Activated T-cell treated with anti-CD3 and anti-CD28 coated beads, Interleukin-2, amount 50 U/mL, for 48 hours (primary cell): ENCODE data around the gene MRAP.

Source experiments
- DNase-seq, 2 experiments: peaks; one replicate each; pipeline ENCODE4 v3.0.0-alpha.2; 2020

MRAP gene

DNA sequence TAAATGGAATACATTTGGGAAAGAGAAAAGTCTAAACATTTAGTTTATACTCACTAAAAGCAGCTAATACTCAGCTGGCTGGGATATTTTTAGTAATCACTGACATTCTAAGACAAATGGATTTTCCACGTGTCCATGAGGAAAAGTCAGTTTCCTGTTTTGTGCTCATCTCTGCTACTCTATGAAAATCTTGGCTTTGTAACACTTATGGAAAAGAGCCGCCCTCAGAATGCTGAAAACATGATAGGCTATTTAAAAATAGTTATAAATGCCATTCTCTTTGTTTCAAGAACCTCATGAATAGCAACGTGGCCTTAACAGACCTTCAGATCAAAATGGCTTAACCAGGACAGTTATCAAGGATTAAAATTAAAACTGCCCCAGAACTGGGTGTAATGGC, 29.9 kb downstream of the MRAP start:
- no peak for DNase-seq

DNA sequence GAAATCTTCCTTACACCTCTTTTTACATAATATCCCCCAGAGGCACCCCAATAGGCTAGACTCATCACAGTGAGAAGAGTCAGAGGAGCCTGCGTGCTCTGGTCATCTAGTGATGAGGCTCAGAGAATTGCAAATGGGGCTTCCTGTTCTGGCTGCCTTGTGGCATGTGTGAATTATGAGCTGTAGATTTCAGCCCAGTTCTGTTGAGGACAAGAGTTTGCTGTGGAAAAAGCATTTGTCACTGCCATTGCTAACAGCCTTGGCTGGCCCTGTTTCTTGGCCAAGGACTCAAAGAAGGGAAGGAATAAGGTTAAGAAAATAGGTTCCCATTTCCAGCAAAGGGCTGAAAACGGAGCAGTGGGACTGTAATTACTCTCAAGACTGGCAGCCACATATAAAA, 30.7 kb downstream of the MRAP start:
- DNase-seq, result no peak

DNA sequence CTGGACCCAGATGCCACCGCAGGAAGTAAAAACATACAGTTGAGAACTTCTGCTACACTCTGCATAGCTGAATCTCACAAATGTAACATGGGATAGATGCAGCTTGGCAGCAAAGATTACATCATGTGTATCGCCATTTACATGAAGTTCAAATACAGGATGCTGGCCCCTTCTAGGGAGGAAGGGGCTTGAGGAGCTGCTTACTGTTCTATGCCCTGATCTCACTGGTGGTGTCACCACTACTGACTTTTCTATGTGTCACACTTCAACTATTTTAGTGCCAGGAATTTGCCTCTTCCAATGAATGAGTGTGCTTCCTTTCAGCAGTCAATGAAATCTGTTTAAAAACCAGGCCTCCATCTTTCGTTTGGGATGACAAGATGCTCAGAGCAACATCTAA, 31.1 kb downstream of the MRAP start:
- no peak for DNase-seq

DNA sequence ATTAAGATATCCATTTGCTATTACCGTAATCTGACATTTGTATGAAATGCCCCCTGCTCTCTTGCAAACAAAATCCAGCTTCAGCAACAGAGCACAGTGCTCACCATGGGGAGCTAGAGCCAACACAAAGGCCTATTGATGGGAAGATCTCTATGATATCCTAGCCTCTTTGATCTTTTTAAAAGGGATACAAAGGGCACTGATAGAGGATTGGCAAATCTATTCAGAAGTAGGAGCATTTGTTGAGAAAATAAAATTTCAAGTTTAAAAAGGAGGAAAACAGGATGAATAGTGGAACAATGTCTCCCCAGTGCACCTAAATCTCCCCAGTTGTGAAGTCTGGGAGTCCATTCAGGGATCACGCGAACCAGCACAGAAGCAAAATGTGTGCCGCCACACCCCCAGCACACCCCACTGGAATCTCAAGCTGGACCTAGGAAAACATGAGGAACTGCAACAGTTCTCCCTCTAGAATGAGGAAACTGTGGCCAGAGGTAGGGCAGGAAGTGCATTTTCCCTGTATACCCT, 32.2 kb downstream of the MRAP start:
- no peak for DNase-seq

DNA sequence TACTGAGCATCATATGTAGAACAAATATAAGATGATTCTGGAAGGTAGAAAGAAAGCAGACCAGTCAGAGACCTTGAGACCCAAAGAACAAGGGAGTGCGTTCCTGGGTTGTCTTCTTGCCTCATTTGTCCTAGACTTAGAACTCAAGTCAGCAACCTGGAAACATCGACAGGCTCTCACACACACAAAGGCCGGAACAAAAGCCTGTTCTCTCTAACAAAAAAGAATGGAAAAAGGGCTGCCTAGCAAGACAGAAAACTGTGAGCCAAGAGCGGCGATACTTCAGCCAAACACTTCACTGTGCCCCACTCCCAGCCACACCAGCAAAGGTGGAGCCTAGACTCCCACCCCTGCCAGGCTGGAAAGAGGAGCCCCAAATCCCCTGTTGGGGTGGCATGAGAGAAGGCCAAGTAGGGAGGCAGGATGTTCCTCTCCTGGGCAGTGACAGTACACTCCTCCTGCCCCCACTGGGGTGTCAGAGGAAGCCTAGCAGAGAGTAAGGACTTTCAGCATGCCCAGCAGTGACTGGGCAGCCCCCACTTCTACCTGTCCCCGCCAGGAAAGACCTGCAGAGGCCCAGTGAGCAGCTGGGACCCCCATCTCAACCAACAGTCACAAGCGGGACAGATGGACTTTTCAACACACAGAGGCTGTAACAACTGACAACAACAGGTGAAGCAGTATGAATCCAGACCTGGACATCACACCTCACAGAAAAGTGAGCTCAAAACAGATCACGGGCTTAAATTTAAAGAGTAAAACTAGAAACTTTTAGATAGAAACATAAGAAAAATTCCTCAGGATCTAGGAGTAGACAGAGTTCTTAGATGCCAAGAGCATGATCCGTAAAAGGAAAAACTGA, 33.0 kb downstream of the MRAP start:
- DNase-seq, result no peak

DNA sequence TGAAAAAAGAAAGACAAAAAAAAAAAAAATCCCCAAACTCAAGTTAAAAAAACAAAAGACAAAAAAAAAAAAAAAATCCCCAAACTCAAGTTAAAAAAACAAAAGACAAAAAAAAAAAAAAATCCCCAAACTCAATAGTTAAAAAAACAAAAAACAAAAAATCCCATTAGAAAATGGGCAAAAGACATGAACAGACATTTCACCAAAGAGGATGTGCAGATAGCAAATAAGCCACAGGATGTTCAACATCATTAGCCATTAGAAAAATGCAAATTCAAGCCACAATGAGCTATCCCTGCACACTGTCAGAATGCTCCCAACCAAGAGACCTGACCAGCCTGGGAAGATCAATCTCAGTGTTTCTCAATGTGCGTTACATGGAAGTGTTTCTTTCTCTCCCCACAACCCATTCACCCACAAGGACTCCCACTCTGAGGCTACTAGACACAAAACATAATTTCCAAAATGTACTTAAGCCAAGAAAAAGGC, 33.9 kb downstream of the MRAP start:
- DNase-seq, result no peak

DNA sequence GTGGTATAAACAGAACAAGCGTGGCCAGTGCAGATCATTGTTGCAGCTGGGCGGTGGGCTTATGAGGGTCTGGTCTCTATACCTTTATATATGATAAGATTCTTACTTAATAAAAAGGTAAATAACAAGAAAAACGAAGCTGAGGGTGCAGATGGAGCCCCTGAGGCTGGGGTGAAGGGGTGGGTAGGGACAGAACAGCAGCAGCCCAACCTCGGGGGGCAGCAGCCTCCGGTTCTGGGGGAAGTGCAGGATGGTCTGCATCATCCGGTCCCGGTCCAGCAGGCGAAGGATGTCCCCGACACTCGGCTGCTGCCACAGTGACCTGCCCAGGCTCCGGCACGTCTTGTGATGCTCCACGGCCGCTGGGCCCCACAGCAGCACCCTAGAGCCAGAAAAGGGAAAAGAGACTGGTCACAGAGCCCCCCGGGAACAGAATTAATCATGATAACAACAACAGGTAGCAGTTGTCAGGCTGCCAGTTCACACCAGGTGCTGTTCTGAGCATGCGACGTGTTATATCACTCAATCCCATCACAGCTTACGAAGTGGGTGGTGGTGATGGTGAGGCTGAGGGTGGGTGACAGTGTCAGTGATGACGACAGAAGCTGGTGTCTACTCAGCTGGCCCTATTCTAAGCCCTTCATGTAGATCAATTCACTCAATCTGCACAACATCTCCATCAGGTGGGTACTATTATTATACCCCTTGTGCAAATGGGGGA, 35.5 kb downstream of the MRAP start:
- DNase-seq, result no peak

DNA sequence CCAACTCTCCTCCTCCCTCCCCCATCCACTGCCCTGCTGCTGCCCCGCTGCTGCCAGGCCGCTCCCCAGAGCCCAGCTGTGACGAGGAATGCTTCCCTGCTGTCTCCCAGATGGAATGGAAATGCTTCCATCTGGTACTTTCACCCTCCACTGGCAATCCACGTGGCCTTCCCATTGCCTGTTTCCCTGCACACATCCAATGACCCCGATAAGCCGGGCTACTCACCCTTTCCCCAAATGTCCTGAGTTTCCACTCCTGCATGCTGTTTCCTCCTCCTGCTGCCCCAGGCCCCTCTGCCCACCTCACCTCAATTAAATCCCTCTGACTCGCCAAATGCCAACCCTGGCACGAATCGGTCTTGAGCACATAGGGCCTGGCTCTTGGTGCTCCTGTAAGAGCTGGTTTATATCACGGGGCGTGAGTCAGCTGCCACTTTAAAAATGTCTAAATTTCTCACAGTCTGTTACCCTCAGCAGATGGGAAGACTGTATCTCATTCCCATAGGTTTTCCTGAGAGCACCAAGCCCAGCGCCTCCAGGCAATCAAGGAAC, 36.4 kb downstream of the MRAP start:
- no peak for DNase-seq

DNA sequence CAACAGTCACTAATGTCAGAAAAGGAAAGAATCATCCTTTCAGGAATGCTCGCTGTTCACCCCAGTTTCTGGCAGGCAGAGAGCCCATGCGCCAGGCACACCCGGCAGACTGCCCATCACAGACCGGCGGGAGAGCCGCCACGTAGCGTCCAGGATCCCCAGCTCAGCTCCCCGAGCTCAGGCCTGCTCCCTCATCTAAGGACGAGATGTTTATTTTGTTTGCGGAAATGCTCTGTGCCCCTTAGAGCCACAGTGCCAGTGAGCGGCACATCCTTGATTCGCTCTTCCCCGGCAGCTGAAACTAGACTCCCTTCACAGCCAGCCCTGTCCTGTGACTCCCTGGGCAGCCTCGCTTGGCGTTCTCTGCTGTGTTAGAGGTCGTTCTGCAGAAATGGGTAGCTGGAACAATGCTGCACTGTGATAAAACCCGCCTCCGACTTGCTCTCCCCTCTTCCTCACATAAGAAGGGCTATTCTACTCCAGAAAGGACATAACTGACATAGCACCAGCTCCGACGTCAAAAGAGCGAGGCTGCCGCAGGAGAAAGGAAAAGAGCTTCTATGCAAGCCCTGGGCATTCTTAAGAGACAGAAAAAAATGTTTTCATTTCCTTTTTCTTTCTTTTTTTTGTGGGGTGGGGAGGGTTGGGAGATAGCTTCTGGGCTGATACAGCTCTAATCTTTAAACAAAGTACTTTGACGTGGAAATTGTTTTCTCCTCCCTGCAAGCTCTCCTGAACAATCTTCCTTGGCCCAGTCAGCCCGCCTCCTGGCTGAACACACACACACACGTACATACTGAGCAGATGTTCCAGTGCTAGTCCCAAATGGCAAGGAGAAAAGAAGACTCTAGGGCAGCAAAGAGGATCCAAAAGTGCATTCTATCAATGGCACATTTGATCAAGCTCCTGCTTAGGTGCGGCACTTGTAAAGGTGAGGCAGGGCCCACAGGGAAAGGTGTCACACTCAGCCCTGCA, 37.2 kb downstream of the MRAP start:
- no peak for DNase-seq

DNA sequence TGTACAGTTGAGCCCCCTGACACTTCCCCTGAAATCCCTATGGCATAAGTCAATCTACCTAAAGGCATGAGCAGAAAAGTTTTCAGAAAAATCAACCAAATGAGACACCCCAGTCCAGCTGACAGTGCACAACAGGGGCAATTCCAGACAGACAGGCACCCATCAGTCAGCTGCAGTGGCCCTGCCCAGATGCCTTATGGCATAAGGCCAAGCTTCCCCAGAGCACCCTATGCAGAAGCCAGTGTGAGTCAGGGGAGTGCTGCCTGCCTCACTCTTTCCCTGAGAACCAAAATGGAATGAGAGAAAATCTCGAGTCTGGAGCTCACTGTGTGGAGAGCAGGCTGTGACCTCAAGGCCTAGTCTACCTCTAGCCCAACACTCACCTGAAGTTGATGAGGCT, 38.1 kb downstream of the MRAP start:
- no peak for DNase-seq

DNA sequence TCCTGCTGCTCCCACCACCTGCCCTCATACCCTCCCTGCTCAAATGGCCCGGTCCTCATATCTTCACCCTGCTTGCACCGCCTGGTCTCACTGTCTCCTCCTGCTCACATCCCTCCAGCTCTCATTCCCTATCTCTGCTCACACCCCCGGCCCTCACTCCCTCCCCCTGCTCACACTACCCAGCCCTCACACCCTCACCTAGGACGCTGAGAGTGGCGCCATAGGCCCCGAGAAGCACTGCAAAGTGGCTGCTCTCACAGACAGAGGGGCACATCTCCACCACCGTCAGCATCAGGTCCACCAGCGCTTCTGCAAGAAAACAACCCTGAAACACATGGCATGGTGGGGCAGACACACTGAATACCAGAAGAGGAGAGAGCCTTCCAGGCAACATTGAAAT, 38.6 kb downstream of the MRAP start:
- DNase-seq, result no peak

DNA sequence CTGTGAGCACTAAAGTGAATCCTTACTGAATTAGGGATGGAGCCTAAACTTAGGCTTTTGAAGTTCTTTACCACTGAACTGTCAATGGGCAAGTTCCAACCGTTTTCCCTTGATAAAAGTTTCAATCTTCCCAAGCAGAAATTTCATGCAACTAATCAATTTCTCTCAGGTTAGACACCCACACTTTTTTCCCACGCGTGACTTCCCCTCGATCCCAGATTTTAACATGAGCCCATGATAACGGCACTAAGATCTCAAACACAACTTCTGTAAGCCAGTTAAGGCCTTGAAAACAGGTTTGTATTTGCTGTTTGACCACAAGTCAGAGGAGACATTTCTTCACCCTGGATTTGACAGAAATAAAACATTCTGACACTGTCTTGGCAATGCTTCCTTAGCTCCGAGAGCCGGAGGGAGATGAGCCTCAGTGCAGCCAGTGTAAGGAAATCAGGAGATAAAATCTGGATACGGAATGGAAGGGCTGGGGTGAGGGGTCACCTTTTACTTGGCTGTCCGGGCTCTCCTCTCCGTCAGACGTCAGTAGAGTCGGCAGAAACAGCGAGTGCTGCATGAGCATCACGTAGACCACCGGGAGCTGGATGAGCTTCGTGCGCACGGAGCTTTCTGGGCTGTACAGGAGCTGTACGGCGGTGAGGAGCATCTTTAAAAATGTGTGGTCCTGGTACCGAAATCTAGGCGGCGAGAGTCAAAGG, 39.7 kb downstream of the MRAP start:
- no peak for DNase-seq

DNA sequence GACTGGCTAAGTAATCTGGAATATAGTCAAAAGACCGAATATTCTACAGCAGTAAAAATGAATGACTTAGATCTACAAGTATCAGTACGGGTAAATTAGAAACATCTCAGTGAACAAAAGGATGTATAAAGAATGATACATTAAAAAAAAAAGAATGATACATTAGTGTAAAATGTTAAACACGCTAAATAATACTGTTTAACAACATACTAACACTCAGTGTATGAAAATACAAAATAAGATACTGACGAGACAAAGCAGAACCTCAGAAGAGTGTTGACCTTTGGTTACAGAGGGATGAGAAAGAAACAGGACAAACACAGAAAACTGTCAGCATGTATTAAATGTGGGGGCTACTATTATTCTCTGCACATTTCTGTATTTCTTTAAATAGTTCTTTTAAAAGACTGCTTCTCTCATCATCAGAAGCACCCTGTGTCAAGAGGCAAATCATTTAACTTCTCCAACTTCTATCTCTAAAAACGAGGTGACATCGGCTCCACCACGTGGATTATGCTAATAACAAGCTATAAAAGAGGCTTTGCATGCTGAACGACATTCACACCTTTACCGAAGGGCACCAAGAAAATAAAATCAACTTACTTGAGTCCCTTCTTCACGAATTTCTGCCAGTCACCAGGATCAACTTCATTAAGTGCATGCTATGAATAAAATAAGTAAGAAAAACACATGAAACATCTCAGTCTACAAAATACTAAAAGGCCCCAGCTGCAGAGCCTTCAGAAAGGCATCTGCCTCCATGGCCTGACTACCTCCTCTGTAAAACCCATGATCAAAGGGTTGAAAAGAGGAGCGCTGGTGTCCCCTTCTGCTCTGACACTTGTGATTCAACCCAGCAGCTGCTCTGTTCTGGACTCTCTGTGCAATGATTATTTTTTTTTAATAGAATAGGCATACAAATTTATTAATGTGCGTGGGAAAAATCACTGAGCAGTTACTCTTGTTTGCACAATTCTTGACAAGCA, 42.5 kb downstream of the MRAP start:
- DNase-seq, result no peak

DNA sequence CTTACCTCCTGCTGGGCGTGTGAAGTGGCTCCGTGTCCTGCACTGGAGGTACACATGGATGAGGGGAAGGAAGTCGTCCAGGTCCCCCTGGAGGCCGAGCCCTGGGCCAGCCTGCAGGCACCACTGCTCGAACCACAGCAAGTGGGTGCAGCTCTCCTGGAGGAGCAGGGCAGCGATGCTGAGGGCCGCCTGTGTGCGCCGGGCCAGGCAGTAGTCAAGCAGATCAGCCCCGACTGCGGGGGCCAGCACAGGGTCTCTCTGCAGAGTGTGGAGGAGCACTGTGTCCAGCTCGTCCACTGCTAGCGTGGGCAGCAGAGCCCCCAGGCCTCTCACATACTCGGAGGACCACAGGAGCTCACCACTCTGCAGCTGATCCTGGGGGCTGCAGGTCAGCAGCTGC, 48.3 kb downstream of the MRAP start:
- DNase-seq, result no peak

DNA sequence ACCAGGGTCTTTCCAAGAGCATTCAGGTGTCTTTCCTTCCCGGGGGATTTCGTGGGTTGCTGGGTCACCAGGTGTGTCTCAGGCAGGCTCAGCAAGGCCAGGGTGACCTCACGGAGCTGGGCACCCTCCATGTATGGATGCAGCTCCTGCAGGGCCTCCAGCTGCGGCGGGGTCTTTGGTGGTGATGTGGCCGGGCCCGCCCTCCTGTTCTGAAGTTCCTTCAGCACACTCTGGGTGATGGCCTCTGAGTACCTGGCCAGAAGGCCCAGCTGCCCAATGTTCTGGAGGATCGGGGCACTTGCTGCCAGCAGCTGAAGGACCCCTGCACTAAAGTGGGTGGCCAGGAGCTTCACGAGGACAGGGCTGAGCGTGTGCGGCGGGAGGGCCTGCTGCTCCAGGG, 48.7 kb downstream of the MRAP start:
- no peak for DNase-seq

DNA sequence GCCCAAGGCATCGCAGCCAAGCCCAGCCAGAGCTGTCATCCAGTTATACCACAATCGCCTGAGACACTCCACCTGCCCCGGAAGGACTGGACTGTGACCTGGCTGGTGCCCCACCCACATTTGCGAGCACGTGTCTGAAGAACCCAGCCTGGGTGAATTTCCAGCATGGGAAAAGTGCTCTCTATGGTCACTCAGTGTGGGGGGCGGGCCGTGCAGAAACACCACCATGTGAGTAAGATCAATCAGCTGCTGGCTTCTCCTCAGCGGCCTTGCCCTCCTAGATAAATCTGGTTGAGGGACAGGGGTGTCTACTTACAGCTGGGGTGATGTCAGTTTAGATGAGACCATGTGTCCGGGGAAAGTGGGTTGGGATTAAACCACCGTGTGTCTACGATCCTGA, 49.3 kb downstream of the MRAP start:
- DNase-seq, result no peak

DNA sequence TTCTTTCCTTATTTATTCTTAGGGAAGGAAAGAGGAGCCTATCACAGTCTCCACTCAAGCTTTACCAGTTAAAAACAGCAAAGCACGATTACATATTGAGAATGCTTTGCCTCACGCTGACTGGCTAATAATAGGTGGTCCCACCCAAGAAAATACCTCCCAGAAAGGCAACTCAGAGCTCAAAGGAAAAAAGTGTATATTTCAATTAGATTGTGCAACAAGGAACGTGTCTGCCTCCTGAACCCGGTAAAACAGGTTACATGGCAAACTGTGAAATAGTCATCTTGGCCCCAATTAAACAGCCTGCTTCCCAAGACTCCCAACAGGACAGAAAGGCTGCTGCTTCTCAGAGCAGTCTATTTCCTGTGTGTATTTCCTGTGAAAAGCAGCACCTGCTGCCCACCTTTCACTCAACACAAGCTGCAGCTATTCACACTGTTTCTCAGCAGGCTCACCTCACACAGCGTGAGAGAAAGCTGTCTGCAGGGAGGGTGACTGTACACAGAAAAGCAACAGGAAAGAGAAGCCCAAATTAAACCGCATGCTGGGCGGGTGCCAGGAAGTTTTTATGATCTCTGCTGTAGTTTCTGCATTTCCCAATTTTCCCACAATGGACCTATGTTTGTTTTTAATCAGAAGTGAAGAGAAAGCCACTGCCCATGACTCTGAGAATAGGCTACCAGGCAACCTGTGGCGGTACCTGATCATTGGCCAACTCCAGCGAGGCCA, 50.1 kb downstream of the MRAP start:
- no peak for DNase-seq

DNA sequence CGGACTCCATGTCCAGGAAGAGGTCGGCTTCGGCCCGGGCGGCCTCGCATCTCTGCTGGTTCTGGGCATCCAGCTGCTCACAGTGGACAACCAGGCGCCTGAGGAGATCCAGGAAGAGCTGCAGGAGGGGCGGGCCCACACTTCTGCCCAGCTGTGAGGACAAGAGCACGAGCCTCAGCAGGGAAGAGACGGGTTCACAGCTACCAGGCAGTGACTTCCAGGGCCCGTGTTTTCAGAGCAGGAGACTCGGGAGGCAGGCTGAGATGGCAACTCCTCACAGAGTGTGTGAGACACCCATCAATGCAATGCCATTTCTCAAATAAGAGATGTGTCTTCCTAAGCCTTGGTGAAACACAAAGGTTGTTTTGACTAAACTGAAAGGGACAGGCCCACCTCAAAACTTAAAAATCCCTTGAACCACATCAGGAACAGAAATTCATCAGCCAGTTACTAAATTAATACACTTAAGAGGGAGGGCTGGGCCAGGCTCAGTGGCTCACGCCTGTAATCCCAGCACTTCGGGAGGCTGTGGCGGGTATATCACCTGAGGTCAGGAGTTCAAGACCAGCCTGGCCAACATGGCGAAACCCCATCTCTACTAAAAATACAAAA, 50.8 kb downstream of the MRAP start:
- DNase-seq, result no peak

DNA sequence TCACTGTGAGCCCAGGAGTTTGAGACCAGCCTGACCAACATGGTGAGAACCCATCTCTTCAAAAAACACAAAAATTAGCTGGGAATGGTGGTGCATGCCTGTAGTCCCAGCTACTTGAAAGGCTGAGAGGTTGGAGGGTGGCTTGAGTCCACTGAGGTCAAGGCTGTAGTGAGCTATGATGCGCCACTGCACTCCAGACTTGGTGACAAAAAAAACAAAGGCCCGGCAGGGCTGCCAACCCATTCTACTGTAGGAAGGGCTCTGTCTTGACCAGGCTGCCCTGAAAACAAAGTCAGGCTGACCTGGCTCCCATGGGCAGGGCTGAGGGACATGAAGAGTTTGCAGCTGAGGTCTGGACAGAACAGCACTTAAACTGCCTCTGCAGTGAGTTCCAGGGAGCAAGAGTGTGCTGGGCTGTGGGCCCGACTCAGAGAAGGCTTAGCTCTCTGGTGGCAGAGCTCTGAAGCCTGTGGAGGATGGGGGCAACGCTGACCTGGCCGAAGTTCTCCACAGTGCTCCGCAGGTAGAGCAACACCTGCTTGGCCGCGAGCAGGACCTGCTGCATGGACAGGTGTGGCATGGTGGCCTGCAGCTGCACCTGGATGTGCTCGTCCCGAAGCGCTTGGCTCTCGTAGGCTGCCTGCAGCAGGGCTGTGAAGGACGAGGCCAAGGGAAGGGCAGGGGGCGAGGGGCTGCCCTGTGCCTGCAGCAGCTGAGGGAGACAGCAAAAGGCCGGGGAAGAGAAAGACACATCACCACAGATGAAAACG, 51.7 kb downstream of the MRAP start:
- DNase-seq, result no peak
